ENCODE measurements around the gene PPEF1. TPM values are rescaled to one million over a fixed set of nuclear protein-coding genes. Genes with fewer than 3 reads are reported as not detected.

PPEF1 gene
- total and polyA plus RNA-seq, 2 of the 8 experiments (the other 6 are each of a cell fraction or from before 2014, with no cell fraction given), result 0.08 to 0.30 TPM

DNA sequence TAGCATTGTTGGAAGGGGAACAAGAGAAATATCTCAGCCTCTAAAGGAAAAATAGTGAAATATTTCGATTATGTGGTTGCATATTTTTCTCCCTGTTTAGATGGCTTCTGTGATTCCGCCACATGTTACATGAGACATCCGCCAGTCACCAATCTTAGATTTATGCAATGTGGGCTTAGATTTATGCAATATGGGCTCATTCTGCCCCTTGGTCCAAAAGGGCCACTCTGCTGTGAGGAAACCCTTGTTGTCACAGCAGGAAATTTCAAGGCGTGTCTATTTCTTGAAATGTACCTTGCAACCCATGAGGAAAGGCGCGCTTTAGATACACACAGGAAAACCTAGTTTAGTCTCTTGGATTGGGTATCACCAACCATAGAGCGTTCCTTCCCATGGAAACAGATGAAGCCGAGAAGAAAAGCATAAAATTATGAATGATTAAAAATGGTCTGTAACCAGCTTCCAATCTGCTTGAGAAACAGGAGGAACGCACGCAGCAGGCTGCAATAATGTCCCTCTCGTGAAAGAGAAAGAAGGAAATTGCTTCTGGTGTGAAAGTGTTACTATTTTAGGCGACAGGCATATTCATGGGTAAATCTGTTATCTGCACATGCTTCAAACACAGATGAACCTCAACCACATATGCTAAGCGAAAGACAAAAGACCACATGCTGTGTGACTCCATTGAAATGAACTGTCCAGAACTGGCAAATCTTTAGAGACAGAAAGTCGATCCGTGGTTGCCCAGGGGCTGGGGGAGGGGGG is 39.2 kb upstream of the PPEF1 start:
- no peak overlapping the region for H3K56ac ChIP-seq (replicated peaks; ENCODE audit: insufficient read length, low read depth, low read length)
- H2BK15ac ChIP-seq (ENCODE audit: low read length), result no peak overlapping the region
- H3K4ac ChIP-seq (replicated peaks; ENCODE audit: insufficient read length, low read depth, low read length), result no peak overlapping the region
- H3K4me2 ChIP-seq (ENCODE audit: insufficient read depth in 1 of 2, low read depth in 2 of 2, low read length in 2 of 2), result no peak overlapping the region
- H4K91ac ChIP-seq (replicated peaks; ENCODE audit: insufficient read length, low read length), result no peak overlapping the region
- H3K23me2 ChIP-seq (ENCODE audit: low read depth, low read length), result no peaks in the 10 kb centered on the region
- H4K20me1 ChIP-seq (replicated peaks in 1 of 2; ENCODE audit: control insufficient read depth in 1 of 2, insufficient read depth in 2 of 2, low read length in 2 of 2), result no peaks in the 10 kb centered on the region
- H2BK120ac ChIP-seq (replicated peaks; ENCODE audit: low read depth, low read length), result no peak overlapping the region
- no peak for DNase-seq (ENCODE audit: low read depth in 1 of 2, low spot score in 2 of 2)
- H3K9ac ChIP-seq (replicated peaks in 1 of 4; ENCODE audit: extremely low read depth in 1 of 4, low read depth in 3 of 4, low read length in 3 of 4), result no peak overlapping the region
- H2BK20ac ChIP-seq (ENCODE audit: low read length), result no peak overlapping the region
- ChIA-PET CTCF (ENCODE audit: partially characterized antibody) (no interaction called here), POLR2A (ENCODE audit: partially characterized antibody) (no interaction called here)
- no peak overlapping the region for H2BK5ac ChIP-seq (ENCODE audit: low read depth, low read length)
- no peaks in the 10 kb centered on the region for H3K9me3 ChIP-seq (ENCODE audit: insufficient read depth in 2 of 2, low read depth in 1 of 2, low read length in 1 of 2)
- H3K23ac ChIP-seq (ENCODE audit: insufficient read length), result no peak overlapping the region
- no peaks in the 10 kb centered on the region for H3K36me3 ChIP-seq (ENCODE audit: control insufficient read depth in 2 of 4, insufficient read depth in 4 of 4, low read length in 3 of 4)
- H2AFZ ChIP-seq (ENCODE audit: low read length), result no peak overlapping the region
- H3K4me3 ChIP-seq (ENCODE audit: extremely low read depth in 1 of 4, insufficient read depth in 2 of 4, low read depth in 3 of 4, low read length in 4 of 4), result no peak overlapping the region
- no peak overlapping the region for H4K5ac ChIP-seq (ENCODE audit: insufficient read length, low read depth, low read length)
- no peak overlapping the region for H3K18ac ChIP-seq (ENCODE audit: extremely low read depth, low read length)
- no peaks in the 10 kb centered on the region for H3K4me1 ChIP-seq (replicated peaks in 1 of 4; ENCODE audit: control insufficient read depth in 3 of 4, insufficient read depth in 4 of 4, low read length in 3 of 4)
- no peak overlapping the region for H2BK12ac ChIP-seq (ENCODE audit: low read depth, low read length)
- no peak overlapping the region for H3K27ac ChIP-seq (ENCODE audit: low read depth, low read length)
- no peaks in the 10 kb centered on the region for H3K79me2 ChIP-seq (ENCODE audit: control insufficient read depth in 1 of 2, insufficient read depth in 2 of 2, low read length in 2 of 2)
- FAIRE-seq, result no peak
- no peaks in the 10 kb centered on the region for H3K79me1 ChIP-seq (ENCODE audit: low read depth, low read length)
- no peak overlapping the region for H4K8ac ChIP-seq (ENCODE audit: extremely low read depth, insufficient read depth, low read length)
- no peaks in the 10 kb centered on the region for H3K27me3 ChIP-seq (replicated peaks in 1 of 4; ENCODE audit: control insufficient read depth in 3 of 4, extremely low read depth in 1 of 4, insufficient read depth in 3 of 4, low read length in 3 of 4)
- H3K14ac ChIP-seq (ENCODE audit: insufficient read length), result no peak overlapping the region
- H2AK5ac ChIP-seq (ENCODE audit: low read depth, low read length), result no peak overlapping the region
- 86% methylated on average over 13 of the region's 15 CpGs; no CpG with 5 or more reads in 1 of the 2 experiments for WGBS, 2 experiments (ENCODE audit: extremely low coverage in 1 of 2, insufficient coverage in 1 of 2, insufficient read length in 1 of 2, insufficient replicate concordance in 2 of 2, low coverage in 1 of 2, low lambda C conversion rate in 2 of 2, missing lambda C conversion rate in 1 of 2)
- TF ChIP-seq SIX5 (IDR thresholded peaks at IDR 0.05; ENCODE audit: low read depth, low read length) (no peak), CREB1 (IDR thresholded peaks at IDR 0.05) (no peak), RXRA (IDR thresholded peaks at IDR 0.05; ENCODE audit: insufficient read depth, low read depth, low read length) (no peak), TAF7 (optimal IDR thresholded peaks at IDR 0.05; ENCODE audit: borderline replicate concordance, low read depth, low read length) (no peak), NANOG (IDR thresholded peaks at IDR 0.05; ENCODE audit: insufficient read depth, low read depth, low read length, poor library complexity, severe bottlenecking) (no peak), YY1 (IDR thresholded peaks at IDR 0.05; ENCODE audit: low read depth, low read length) (no peak), HDAC2 (IDR thresholded peaks at IDR 0.05; ENCODE audit: borderline replicate concordance in 1 of 2, low read depth in 2 of 2, low read length in 2 of 2) (no peak)
- TF ChIP-seq, protein P1, sequence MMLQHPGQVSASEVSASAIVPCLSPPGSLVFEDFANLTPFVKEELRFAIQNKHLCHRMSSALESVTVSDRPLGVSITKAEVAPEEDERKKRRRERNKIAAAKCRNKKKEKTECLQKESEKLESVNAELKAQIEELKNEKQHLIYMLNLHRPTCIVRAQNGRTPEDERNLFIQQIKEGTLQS (IDR thresholded peaks at IDR 0.05; ENCODE audit: insufficient read depth, low read depth, low read length), result no peak
- TF ChIP-seq, protein P2, sequence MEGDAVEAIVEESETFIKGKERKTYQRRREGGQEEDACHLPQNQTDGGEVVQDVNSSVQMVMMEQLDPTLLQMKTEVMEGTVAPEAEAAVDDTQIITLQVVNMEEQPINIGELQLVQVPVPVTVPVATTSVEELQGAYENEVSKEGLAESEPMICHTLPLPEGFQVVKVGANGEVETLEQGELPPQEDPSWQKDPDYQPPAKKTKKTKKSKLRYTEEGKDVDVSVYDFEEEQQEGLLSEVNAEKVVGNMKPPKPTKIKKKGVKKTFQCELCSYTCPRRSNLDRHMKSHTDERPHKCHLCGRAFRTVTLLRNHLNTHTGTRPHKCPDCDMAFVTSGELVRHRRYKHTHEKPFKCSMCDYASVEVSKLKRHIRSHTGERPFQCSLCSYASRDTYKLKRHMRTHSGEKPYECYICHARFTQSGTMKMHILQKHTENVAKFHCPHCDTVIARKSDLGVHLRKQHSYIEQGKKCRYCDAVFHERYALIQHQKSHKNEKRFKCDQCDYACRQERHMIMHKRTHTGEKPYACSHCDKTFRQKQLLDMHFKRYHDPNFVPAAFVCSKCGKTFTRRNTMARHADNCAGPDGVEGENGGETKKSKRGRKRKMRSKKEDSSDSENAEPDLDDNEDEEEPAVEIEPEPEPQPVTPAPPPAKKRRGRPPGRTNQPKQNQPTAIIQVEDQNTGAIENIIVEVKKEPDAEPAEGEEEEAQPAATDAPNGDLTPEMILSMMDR (IDR thresholded peaks at IDR 0.05; ENCODE audit: control extremely low read depth in 1 of 3, insufficient read depth in 1 of 3, low read depth in 1 of 3, low read length in 3 of 3), result no peak

Data from H1 (cell line).